Astrocyte of the hippocampus (primary cell): ENCODE results near the gene CHP2.
A peak's percentile ranks its signal among the peaks of the same experiment; 100 is the strongest.
"Not testable (repeated sequence)": the region's sequence is repeated elsewhere in the genome, so short reads cannot be mapped to it uniquely, and the experiment has no call there.

Experiments used
- DNase-seq: peaks from one replicate; pipeline ENCODE4 v3.0.0; 2011; ENCODE audit warnings: low read depth, low spot score

Gene CHP2

GRCh38 chr16:23745263-23745662, 9.6 kb upstream of the CHP2 start:
- DNase-seq, result no peak

GRCh38 chr16:23748630-23749029, 6.2 kb upstream of the CHP2 start:
- no peak for DNase-seq

- DNase-seq, result not testable (repeated sequence)
Observed at GRCh38 chr16:23751053-23751452, 3.8 kb upstream of the CHP2 start.

GRCh38 chr16:23753908-23754593, 775 bp upstream of the CHP2 start:
- no peak for DNase-seq

- DNase-seq, result no peak
Observed at GRCh38 chr16:23755484-23755809, 621 bp downstream of the CHP2 start.

- DNase-seq, result no peak
Observed at GRCh38 chr16:23757116-23757515, 2.3 kb downstream of the CHP2 start.

GRCh38 chr16:23757937-23758619, 3.3 kb downstream of the CHP2 start:
- no peak for DNase-seq

GRCh38 chr16:23765933-23766332, 11.1 kb downstream of the CHP2 start:
- DNase-seq, result no peak

GRCh38 chr16:23768581-23768980, 13.8 kb downstream of the CHP2 start:
- no peak for DNase-seq

GRCh38 chr16:23771027-23771426, 16.2 kb downstream of the CHP2 start:
- no peak for DNase-seq

- DNase-seq, result no peak
Observed at GRCh38 chr16:23771642-23772041, 16.8 kb downstream of the CHP2 start.

GRCh38 chr16:23773339-23773738, 18.5 kb downstream of the CHP2 start:
- no peak for DNase-seq

- DNase-seq, result no peak
Observed at GRCh38 chr16:23781176-23781575, 26.4 kb downstream of the CHP2 start.

- DNase-seq, result no peak
Observed at GRCh38 chr16:23784811-23785447, 30.1 kb downstream of the CHP2 start.

- DNase-seq, result no peak
Observed at GRCh38 chr16:23785842-23786241, 31.0 kb downstream of the CHP2 start.

- no peak for DNase-seq
Observed at GRCh38 chr16:23786964-23787561, 32.2 kb downstream of the CHP2 start.

- DNase-seq, result no peak
Observed at GRCh38 chr16:23788685-23789084, 33.9 kb downstream of the CHP2 start.

GRCh38 chr16:23795378-23795777, 40.6 kb downstream of the CHP2 start:
- no peak for DNase-seq

GRCh38 chr16:23796941-23797340, 42.1 kb downstream of the CHP2 start:
- DNase-seq, result no peak

GRCh38 chr16:23801378-23801777, 46.6 kb downstream of the CHP2 start:
- peak; percentile 78 for DNase-seq

GRCh38 chr16:23802776-23803175, 48.0 kb downstream of the CHP2 start:
- DNase-seq, result no peak

- peak; percentile 30 for DNase-seq
Observed at GRCh38 chr16:23803591-23804123, 48.8 kb downstream of the CHP2 start.
